ENCODE data around the gene RNF31. TPM values are rescaled to one million over a fixed set of nuclear protein-coding genes. Genes with fewer than 3 reads are reported as not detected.

RNF31 gene
- total and polyA plus RNA-seq, 2 of the 13 experiments (the other 11 are each of a cell fraction or from before 2014, with no cell fraction given), result 48.2 to 86.8 TPM

GRCh38 chr14:24132061-24132685, 15.1 kb upstream of the RNF31 start (continued):
- TF ChIP-seq, protein P1, sequence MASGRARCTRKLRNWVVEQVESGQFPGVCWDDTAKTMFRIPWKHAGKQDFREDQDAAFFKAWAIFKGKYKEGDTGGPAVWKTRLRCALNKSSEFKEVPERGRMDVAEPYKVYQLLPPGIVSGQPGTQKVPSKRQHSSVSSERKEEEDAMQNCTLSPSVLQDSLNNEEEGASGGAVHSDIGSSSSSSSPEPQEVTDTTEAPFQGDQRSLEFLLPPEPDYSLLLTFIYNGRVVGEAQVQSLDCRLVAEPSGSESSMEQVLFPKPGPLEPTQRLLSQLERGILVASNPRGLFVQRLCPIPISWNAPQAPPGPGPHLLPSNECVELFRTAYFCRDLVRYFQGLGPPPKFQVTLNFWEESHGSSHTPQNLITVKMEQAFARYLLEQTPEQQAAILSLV (CRISPR knock-in tag; IDR thresholded peaks at IDR 0.05; ENCODE audit: borderline replicate concordance), result 0 out of 2 replicates have a peak, but pooled peaks have one; percentile 29
- no peak for TF ChIP-seq KAT7 (CRISPR knock-in tag; IDR thresholded peaks at IDR 0.05; ENCODE audit: borderline replicate concordance)
- 0 out of 2 replicates have a peak, but pooled peaks have one; percentile 13 for TF ChIP-seq KDM2A (CRISPR knock-in tag; IDR thresholded peaks at IDR 0.05; ENCODE audit: borderline replicate concordance, low read depth)
- peak; percentile 88; the same call in 1 of the 2 replicates for TF ChIP-seq KLF13 (CRISPR knock-in tag; IDR thresholded peaks at IDR 0.05)
- no peak for TF ChIP-seq ZNF607 (CRISPR knock-in tag; IDR thresholded peaks at IDR 0.05; ENCODE audit: borderline replicate concordance)
- no peak for TF ChIP-seq THAP8 (CRISPR knock-in tag; IDR thresholded peaks at IDR 0.05; ENCODE audit: borderline replicate concordance)
- no peak for TF ChIP-seq SALL1 (CRISPR knock-in tag; IDR thresholded peaks at IDR 0.05)
- TF ChIP-seq ZNF775 (CRISPR knock-in tag; IDR thresholded peaks at IDR 0.05; ENCODE audit: borderline replicate concordance), result no peak
- TF ChIP-seq NFYC (CRISPR knock-in tag; IDR thresholded peaks at IDR 0.05), result no peak
- no peak for TF ChIP-seq ZMYM3 (CRISPR knock-in tag; IDR thresholded peaks at IDR 0.05)
- TF ChIP-seq ZNF180 (CRISPR knock-in tag; IDR thresholded peaks at IDR 0.05; ENCODE audit: borderline replicate concordance, low read depth), result no peak
- no peak for TF ChIP-seq MLX (CRISPR knock-in tag; IDR thresholded peaks at IDR 0.05)
- TF ChIP-seq MATR3 (CRISPR knock-in tag; IDR thresholded peaks at IDR 0.05), result 0 out of 2 replicates have a peak, but pooled peaks have one; percentile 89
- TF ChIP-seq, protein P2, sequence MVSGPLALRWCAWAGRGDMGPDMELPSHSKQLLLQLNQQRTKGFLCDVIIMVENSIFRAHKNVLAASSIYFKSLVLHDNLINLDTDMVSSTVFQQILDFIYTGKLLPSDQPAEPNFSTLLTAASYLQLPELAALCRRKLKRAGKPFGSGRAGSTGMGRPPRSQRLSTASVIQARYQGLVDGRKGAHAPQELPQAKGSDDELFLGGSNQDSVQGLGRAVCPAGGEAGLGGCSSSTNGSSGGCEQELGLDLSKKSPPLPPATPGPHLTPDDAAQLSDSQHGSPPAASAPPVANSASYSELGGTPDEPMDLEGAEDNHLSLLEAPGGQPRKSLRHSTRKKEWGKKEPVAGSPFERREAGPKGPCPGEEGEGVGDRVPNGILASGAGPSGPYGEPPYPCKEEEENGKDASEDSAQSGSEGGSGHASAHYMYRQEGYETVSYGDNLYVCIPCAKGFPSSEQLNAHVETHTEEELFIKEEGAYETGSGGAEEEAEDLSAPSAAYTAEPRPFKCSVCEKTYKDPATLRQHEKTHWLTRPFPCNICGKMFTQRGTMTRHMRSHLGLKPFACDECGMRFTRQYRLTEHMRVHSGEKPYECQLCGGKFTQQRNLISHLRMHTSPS (CRISPR knock-in tag; IDR thresholded peaks at IDR 0.05; ENCODE audit: low read depth), result no peak
- no peak for TF ChIP-seq KDM3A (CRISPR knock-in tag; IDR thresholded peaks at IDR 0.05; ENCODE audit: low read depth)
- TF ChIP-seq ZZZ3 (CRISPR knock-in tag; IDR thresholded peaks at IDR 0.05; ENCODE audit: borderline replicate concordance), result no peak
- TF ChIP-seq, protein P3, sequence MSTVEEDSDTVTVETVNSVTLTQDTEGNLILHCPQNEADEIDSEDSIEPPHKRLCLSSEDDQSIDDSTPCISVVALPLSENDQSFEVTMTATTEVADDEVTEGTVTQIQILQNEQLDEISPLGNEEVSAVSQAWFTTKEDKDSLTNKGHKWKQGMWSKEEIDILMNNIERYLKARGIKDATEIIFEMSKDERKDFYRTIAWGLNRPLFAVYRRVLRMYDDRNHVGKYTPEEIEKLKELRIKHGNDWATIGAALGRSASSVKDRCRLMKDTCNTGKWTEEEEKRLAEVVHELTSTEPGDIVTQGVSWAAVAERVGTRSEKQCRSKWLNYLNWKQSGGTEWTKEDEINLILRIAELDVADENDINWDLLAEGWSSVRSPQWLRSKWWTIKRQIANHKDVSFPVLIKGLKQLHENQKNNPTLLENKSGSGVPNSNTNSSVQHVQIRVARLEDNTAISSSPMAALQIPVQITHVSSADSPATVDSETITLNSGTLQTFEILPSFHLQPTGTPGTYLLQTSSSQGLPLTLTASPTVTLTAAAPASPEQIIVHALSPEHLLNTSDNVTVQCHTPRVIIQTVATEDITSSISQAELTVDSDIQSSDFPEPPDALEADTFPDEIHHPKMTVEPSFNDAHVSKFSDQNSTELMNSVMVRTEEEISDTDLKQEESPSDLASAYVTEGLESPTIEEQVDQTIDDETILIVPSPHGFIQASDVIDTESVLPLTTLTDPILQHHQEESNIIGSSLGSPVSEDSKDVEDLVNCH (CRISPR knock-in tag; IDR thresholded peaks at IDR 0.05), result no peak
- TF ChIP-seq ZFP82 (CRISPR knock-in tag; IDR thresholded peaks at IDR 0.05; ENCODE audit: borderline replicate concordance), result no peak
- peak; percentile 71; the same call in 1 of the 2 replicates for TF ChIP-seq ZNF768 (CRISPR knock-in tag; IDR thresholded peaks at IDR 0.05)
- TF ChIP-seq ARHGAP35 (CRISPR knock-in tag; IDR thresholded peaks at IDR 0.05; ENCODE audit: borderline replicate concordance), result peak; percentile 33; the same call in 1 of the 2 replicates
- TF ChIP-seq NR0B2 (CRISPR knock-in tag; IDR thresholded peaks at IDR 0.05), result no peak
- TF ChIP-seq HOXA5 (CRISPR knock-in tag; IDR thresholded peaks at IDR 0.05), result no peak

All from HepG2 (cell line).